Measurements from ENCODE around the gene COTL1.

GRCh38 chr16:84641643-84642358 is 23.9 kb upstream of the COTL1 start:
- no peak for TF ChIP-seq CTCF (IDR thresholded peaks at IDR 0.05)
- TF ChIP-seq POLR2A (IDR thresholded peaks at IDR 0.05), result no peak

Measured in heart left ventricle (tissue), 13 donors.